Chondrocyte (in vitro differentiated cells): ENCODE results near the gene NDUFS8. TPM values are rescaled to one million over a fixed set of nuclear protein-coding genes. Genes with fewer than 3 reads are reported as not detected.

Experiments used
- DNase-seq: peaks from one replicate; pipeline ENCODE4 v3.0.0; 2021; ENCODE audit warnings: mixed read lengths, low spot score
- H3K27ac Mint-ChIP-seq: one replicate; pipeline ENCODE4 v1.8.0; 2021; ENCODE audit warnings: mild to moderate bottlenecking, moderate library complexity, mixed read lengths; ENCODE audit not compliant: unreplicated experiment
- H3K27me3 Mint-ChIP-seq: 2 replicates; pipeline ENCODE4 v1.8.0; 2021; ENCODE audit warnings: low read depth, mixed read lengths
- H3K36me3 Mint-ChIP-seq: 2 replicates; pipeline ENCODE4 v1.8.0; 2021; ENCODE audit warnings: low read depth, mixed read lengths
- H3K4me1 Mint-ChIP-seq: 2 replicates; pipeline ENCODE4 v1.8.0; 2021; ENCODE audit warnings: low read depth, mild to moderate bottlenecking, mixed read lengths
- H3K4me3 Mint-ChIP-seq: one replicate; pipeline ENCODE4 v1.8.0; 2021; ENCODE audit warnings: mild to moderate bottlenecking, moderate library complexity, mixed read lengths; ENCODE audit not compliant: unreplicated experiment
- H3K9me3 Mint-ChIP-seq: 2 replicates; pipeline ENCODE4 v1.8.0; 2021; ENCODE audit warnings: low read depth, mixed read lengths
- total RNA-seq: library from RNA; stranded (reverse); gene quantifications from 3 replicates; pipeline ENCODE4 v1.2.1, GENCODE V29; 2021
- TF ChIP-seq, protein P1 (sequence below): fragments of 200-600 bp; sonication (generic); IDR thresholded peaks from 2 replicates; pipeline ENCODE4 v1.5.0; 2021; ENCODE audit warnings: antibody characterized with exemption, mild to moderate bottlenecking, moderate library complexity

NDUFS8 gene
- total RNA-seq, 1 donor from 2014 or later, result 140 TPM

DNA sequence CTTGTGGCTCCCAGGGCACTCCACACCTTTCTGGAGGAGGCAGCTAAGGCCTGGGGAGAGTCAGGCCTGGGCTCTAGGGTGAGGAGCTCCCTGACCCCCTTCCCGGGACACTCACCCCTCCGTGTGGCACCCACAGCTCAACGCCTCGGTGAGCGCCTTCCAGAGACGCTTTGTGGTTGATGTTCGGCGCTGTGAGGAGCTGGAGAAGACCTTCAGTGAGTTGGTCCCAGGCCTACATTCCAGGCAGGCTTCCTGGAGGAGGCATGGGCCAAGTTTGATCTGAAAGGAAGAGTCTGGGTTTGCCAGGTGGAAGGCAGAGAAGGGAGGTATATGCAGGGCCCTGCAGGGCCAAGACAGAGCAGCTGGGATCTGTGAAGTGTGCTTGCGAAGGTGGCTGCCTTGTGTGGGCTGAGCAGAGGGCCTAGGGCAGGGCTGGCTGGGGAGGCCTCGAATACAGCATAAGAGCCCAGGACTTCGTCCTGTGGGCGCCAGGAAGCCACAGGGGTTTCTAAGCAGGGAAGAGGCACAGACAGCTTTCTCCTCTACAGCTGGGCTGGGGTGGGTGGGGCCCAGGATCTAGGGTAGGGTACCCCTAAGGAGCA, 11.2 kb downstream of the NDUFS8 start:
- Mint-ChIP-seq H3K36me3 (no peaks in the 10 kb centered on the region), H3K27ac (peak overlapping the region; percentile 27), H3K27me3 (no peaks in the 10 kb centered on the region), H3K9me3 (no peaks in the 10 kb centered on the region), H3K4me3 (no peak overlapping the region), H3K4me1 (peaks cover 24% of the 10 kb centered on the region)
- peak; percentile 72 for DNase-seq
- TF ChIP-seq, protein P1, sequence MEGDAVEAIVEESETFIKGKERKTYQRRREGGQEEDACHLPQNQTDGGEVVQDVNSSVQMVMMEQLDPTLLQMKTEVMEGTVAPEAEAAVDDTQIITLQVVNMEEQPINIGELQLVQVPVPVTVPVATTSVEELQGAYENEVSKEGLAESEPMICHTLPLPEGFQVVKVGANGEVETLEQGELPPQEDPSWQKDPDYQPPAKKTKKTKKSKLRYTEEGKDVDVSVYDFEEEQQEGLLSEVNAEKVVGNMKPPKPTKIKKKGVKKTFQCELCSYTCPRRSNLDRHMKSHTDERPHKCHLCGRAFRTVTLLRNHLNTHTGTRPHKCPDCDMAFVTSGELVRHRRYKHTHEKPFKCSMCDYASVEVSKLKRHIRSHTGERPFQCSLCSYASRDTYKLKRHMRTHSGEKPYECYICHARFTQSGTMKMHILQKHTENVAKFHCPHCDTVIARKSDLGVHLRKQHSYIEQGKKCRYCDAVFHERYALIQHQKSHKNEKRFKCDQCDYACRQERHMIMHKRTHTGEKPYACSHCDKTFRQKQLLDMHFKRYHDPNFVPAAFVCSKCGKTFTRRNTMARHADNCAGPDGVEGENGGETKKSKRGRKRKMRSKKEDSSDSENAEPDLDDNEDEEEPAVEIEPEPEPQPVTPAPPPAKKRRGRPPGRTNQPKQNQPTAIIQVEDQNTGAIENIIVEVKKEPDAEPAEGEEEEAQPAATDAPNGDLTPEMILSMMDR, result no peak

DNA sequence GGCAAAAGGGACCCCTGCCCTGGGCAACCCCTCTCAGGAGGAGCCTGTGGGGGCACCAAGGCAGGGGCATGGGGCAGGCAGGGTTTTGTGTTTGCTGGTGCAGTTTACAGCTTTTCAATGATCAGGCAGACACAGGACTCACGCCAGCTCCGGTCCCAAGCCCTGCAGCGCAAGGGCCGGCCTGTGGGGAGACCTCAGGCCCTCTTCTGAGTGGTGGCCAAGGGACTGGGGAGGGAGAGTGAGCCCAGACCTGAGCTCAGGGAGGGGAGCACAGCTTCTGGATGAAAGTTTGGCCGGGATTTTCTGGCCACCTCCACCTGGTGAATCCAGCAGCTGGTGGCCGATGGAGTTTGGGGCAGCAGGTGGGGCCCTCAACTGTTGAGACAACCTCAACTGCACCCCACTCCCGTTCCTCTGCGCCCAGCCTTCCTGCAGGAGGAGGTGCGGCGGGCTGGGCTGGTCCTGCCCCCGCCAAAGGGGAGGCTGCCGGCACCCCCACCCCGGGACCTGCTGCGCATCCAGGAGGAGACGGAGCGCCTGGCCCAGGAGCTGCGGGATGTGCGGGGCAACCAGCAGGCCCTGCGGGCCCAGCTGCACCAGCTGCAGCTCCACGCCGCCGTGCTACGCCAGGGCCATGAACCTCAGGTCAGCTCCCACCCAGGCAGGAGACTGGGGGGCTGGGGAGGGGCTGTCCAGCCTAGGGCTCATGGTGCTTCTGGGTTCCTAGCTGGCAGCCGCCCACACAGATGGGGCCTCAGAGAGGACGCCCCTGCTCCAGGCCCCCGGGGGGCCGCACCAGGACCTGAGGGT, 11.9 kb downstream of the NDUFS8 start:
- no peak overlapping the region for H3K4me3 Mint-ChIP-seq
- H3K4me1 Mint-ChIP-seq, result peaks cover 24% of the 10 kb centered on the region
- H3K9me3 Mint-ChIP-seq, result no peaks in the 10 kb centered on the region
- no peaks in the 10 kb centered on the region for H3K27me3 Mint-ChIP-seq
- H3K36me3 Mint-ChIP-seq, result no peaks in the 10 kb centered on the region
- peak overlapping the region; percentile 45 for H3K27ac Mint-ChIP-seq
- TF ChIP-seq, protein P1, result no peak
- DNase-seq, result peak; percentile 90

DNA sequence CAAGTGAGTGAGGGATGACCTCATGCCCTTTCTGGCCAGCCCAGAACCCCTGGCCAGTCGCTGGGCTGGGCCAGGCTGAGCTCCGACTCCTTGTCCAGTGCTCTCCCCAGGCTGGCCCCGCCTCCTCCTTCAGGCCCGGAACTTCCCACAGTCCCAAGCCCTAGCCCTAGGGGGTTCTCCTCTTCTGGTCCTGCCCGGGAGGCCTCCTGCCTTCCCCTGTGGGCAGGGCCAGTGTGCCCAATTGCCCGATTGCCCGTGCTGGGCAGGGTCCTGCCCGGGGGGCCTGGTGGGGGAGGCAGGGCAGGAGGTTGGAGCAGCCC, 12.5 kb downstream of the NDUFS8 start:
- H3K9me3 Mint-ChIP-seq, result no peaks in the 10 kb centered on the region
- no peak overlapping the region for H3K27ac Mint-ChIP-seq
- TF ChIP-seq, protein P1, result no peak
- H3K4me3 Mint-ChIP-seq, result no peak overlapping the region
- H3K36me3 Mint-ChIP-seq, result no peaks in the 10 kb centered on the region
- DNase-seq, result peak; percentile 87
- peaks cover 21% of the 10 kb centered on the region for H3K4me1 Mint-ChIP-seq
- no peaks in the 10 kb centered on the region for H3K27me3 Mint-ChIP-seq

DNA sequence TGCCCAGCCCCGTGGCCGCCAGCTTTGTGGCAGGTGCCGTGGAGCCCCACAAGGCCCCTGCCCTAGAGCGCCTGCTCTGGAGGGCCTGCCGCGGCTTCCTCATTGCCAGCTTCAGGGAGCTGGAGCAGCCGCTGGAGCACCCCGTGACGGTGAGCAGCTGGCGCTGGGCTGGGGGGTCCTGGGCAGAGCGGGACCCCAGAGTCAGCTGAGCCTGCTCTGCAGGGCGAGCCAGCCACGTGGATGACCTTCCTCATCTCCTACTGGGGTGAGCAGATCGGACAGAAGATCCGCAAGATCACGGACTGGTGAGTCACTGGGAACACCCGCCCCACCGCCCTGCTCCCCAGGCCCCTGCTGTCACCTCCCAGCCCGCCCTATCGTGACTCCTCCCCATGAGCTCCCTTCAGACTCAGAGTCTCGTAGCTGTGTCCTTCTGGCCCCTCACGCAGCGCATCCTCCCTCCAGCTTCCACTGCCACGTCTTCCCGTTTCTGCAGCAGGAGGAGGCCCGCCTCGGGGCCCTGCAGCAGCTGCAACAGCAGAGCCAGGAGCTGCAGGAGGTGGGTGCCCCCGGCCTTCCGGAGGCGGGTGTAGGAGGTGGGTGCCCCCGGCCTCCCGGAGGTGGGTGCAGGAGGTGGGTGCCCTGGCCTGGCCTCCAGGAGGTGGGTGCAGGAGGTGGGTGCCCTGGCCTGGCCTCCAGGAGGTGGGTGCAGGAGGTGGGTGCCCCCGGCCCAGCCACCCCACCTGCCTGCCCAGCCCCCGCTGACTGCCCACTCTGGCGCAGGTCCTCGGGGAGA, 13.1 kb downstream of the NDUFS8 start:
- Mint-ChIP-seq H3K4me1 (peaks cover 20% of the 10 kb centered on the region), H3K27ac (no peak overlapping the region), H3K9me3 (no peaks in the 10 kb centered on the region), H3K36me3 (no peaks in the 10 kb centered on the region), H3K27me3 (no peaks in the 10 kb centered on the region), H3K4me3 (no peak overlapping the region)
- TF ChIP-seq, protein P1, result no peak
- DNase-seq, result peak; percentile 83

DNA sequence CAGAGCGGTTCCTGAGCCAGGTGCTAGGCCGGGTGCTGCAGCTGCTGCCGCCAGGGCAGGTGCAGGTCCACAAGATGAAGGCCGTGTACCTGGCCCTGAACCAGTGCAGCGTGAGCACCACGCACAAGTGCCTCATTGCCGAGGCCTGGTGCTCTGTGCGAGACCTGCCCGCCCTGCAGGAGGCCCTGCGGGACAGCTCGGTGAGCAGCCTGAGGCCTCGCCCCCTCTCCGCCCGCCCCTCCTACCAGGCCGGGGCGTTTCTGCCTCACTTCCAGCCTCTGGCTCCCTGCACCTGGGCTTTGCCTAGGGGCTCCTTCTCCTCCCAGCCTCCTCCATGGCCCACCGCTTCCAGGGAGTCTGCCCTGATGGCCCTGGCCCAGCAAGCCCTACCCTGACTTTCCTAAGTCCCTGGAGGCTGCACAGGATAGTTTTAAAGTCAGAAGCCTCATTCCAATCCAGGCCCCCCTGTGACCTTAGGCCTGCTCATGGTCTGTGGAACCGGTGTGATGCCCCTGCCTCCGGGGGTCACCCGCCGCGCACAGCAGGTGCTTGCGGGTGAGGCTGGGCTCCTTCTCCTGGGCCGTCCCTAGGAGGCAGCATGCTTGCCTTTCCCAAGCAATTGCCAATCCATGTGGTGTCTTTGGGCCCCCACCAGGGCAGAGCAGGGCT, 13.8 kb downstream of the NDUFS8 start:
- Mint-ChIP-seq H3K4me3 (no peak overlapping the region), H3K9me3 (no peaks in the 10 kb centered on the region), H3K27ac (no peak overlapping the region), H3K36me3 (no peaks in the 10 kb centered on the region), H3K4me1 (peaks cover 18% of the 10 kb centered on the region), H3K27me3 (no peaks in the 10 kb centered on the region)
- TF ChIP-seq, protein P1, result peak; percentile 21
- DNase-seq, result peak; percentile 83
